MM.1S (cell line): Measurements from ENCODE around the gene LZIC.

Experiments used
- DNase-seq: peaks from one replicate; pipeline ENCODE4 v3.0.0-alpha.2; 2015
- H2AFZ ChIP-seq: fragments of 300-600 bp; sonication (generic); 2 replicates; pipeline ENCODE4 v1.6.0; 2016; ENCODE audit warnings: antibody characterized with exemption, low read length
- H3F3A ChIP-seq: fragments of 300-600 bp; sonication (generic); 2 replicates; pipeline ENCODE4 v1.6.1; 2016; ENCODE audit warnings: mild to moderate bottlenecking, antibody characterized with exemption, low read length, moderate library complexity, mixed read lengths; ENCODE audit not compliant: insufficient read depth
- H3K27ac ChIP-seq: fragments of 300-600 bp; sonication (generic); 2 replicates; pipeline ENCODE4 v1.5.1; 2016; ENCODE audit warnings: mild to moderate bottlenecking, low read length
- H3K27me3 ChIP-seq: fragments of 300-600 bp; sonication (generic); replicated peaks from 2 replicates; pipeline ENCODE4 v1.6.0; 2016; ENCODE audit warnings: low read length; ENCODE audit not compliant: insufficient read depth
- H3K36me3 ChIP-seq: fragments of 300-600 bp; sonication (generic); replicated peaks from 2 replicates; pipeline ENCODE4 v1.6.1; 2016; ENCODE audit warnings: mild to moderate bottlenecking, low read length, mixed read lengths; ENCODE audit not compliant: insufficient read depth
- H3K4me1 ChIP-seq: fragments of 300-600 bp; sonication (generic); 2 replicates; pipeline ENCODE4 v1.6.1; 2016; ENCODE audit warnings: low read length, mixed read lengths
- H3K4me2 ChIP-seq: fragments of 300-600 bp; sonication (generic); 2 replicates; pipeline ENCODE4 v1.6.0; 2016; ENCODE audit warnings: low read depth, low read length
- H3K4me3 ChIP-seq: fragments of 300-600 bp; sonication (generic); 2 replicates; pipeline ENCODE4 v1.5.1; 2016; ENCODE audit warnings: low read length, mixed read lengths
- H3K79me2 ChIP-seq: fragments of 300-600 bp; sonication (generic); 2 replicates; pipeline ENCODE4 v1.6.1; 2016; ENCODE audit warnings: mixed run types, low read length, mixed read lengths
- H3K9ac ChIP-seq: fragments of 300-600 bp; sonication (generic); 2 replicates; pipeline ENCODE4 v1.6.1; 2016; ENCODE audit warnings: low read length, mixed read lengths
- H3K9me2 ChIP-seq: fragments of 300-600 bp; sonication (generic); replicated peaks from 2 replicates; pipeline ENCODE4 v1.6.1; 2016; ENCODE audit warnings: mild to moderate bottlenecking, low read length, mixed read lengths; ENCODE audit not compliant: insufficient read depth
- H3K9me3 ChIP-seq: fragments of 300-600 bp; sonication (generic); replicated peaks from 2 replicates; pipeline ENCODE4 v1.6.1; 2016; ENCODE audit warnings: mild to moderate bottlenecking, low read length, mixed read lengths; ENCODE audit not compliant: insufficient read depth
- H4K20me1 ChIP-seq: fragments of 300-600 bp; sonication (generic); 2 replicates; pipeline ENCODE4 v1.6.1; 2016; ENCODE audit warnings: mild to moderate bottlenecking, low read length, moderate library complexity, mixed read lengths; ENCODE audit not compliant: insufficient read depth
- EZH2 ChIP-seq: fragments of 300-600 bp; sonication (generic); optimal IDR thresholded peaks from 2 replicates; pipeline ENCODE3; 2017; ENCODE audit warnings: low read depth, mild to moderate bottlenecking, antibody characterized with exemption, low read length, mixed read lengths
- EZH2phosphoT487 ChIP-seq: fragments of 300-600 bp; sonication (generic); IDR thresholded peaks from 2 replicates; pipeline ENCODE4 v1.6.1; 2018; ENCODE audit warnings: antibody characterized with exemption, low read length
- TF ChIP-seq, protein P1 (sequence below): fragments of 300-600 bp; sonication (generic); IDR thresholded peaks from 2 replicates; pipeline ENCODE4 v1.5.1; 2016; ENCODE audit warnings: antibody characterized with exemption, low read length, mixed read lengths

LZIC gene

GRCh38 chr1:9882945-9883303 is 60.3 kb downstream of the LZIC start:
- Histone ChIP-seq H3K9me3 (no peaks in the 10 kb centered on the region), H4K20me1 (no peaks in the 10 kb centered on the region), H3K4me3 (no peak overlapping the region), H3K4me1 (no peaks in the 10 kb centered on the region), H3K4me2 (no peak overlapping the region), H2AFZ (no peak overlapping the region), H3K79me2 (no peaks in the 10 kb centered on the region), H3F3A (no peaks in the 10 kb centered on the region), H3K27ac (no peak overlapping the region), H3K9ac (no peak overlapping the region), H3K36me3 (no peaks in the 10 kb centered on the region), H3K27me3 (no peaks in the 10 kb centered on the region), H3K9me2 (no peaks in the 10 kb centered on the region)
- DNase-seq, result no peak
- TF ChIP-seq, protein P1, sequence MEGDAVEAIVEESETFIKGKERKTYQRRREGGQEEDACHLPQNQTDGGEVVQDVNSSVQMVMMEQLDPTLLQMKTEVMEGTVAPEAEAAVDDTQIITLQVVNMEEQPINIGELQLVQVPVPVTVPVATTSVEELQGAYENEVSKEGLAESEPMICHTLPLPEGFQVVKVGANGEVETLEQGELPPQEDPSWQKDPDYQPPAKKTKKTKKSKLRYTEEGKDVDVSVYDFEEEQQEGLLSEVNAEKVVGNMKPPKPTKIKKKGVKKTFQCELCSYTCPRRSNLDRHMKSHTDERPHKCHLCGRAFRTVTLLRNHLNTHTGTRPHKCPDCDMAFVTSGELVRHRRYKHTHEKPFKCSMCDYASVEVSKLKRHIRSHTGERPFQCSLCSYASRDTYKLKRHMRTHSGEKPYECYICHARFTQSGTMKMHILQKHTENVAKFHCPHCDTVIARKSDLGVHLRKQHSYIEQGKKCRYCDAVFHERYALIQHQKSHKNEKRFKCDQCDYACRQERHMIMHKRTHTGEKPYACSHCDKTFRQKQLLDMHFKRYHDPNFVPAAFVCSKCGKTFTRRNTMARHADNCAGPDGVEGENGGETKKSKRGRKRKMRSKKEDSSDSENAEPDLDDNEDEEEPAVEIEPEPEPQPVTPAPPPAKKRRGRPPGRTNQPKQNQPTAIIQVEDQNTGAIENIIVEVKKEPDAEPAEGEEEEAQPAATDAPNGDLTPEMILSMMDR, result no peak
- TF ChIP-seq EZH2phosphoT487 (no peak), EZH2 (no peak)

- Histone ChIP-seq H3K4me1 (no peaks in the 10 kb centered on the region), H3K9me2 (no peaks in the 10 kb centered on the region), H3K36me3 (no peaks in the 10 kb centered on the region), H3K79me2 (no peaks in the 10 kb centered on the region), H4K20me1 (no peaks in the 10 kb centered on the region), H3K27ac (no peak overlapping the region), H3K27me3 (no peaks in the 10 kb centered on the region), H2AFZ (no peak overlapping the region), H3K9ac (no peak overlapping the region), H3F3A (no peaks in the 10 kb centered on the region), H3K4me3 (no peak overlapping the region), H3K9me3 (no peaks in the 10 kb centered on the region), H3K4me2 (no peak overlapping the region)
- TF ChIP-seq EZH2phosphoT487, result no peak
- TF ChIP-seq EZH2, result no peak
- TF ChIP-seq, protein P1, result no peak
- DNase-seq, result no peak
Observed at GRCh38 chr1:9882296-9882944, 60.8 kb downstream of the LZIC start.

GRCh38 chr1:9881838-9882249 is 61.3 kb downstream of the LZIC start:
- Histone ChIP-seq H3K79me2 (no peaks in the 10 kb centered on the region), H3K4me1 (no peaks in the 10 kb centered on the region), H3K9me2 (no peaks in the 10 kb centered on the region), H3K36me3 (no peaks in the 10 kb centered on the region), H3K27me3 (no peaks in the 10 kb centered on the region), H3K4me3 (no peak overlapping the region), H3K9me3 (no peaks in the 10 kb centered on the region), H3K4me2 (no peak overlapping the region), H3K9ac (no peak overlapping the region), H3K27ac (no peak overlapping the region), H2AFZ (no peak overlapping the region), H3F3A (no peaks in the 10 kb centered on the region), H4K20me1 (no peaks in the 10 kb centered on the region)
- TF ChIP-seq, protein P1, result no peak
- TF ChIP-seq EZH2phosphoT487 (no peak), EZH2 (no peak)
- no peak for DNase-seq
